Activated CD8-positive, alpha-beta T cell treated with anti-CD3 and anti-CD28 coated beads for 36 hours (primary cell): ENCODE data around the gene IL17F. TPM values are rescaled to one million over a fixed set of nuclear protein-coding genes. Genes with fewer than 3 reads are reported as not detected.
A peak's percentile ranks its signal among the peaks of the same experiment; 100 is the strongest.

ENCODE experiments used
- ATAC-seq: fragments of 200-7000 bp; cut with Tn5 transposase; one replicate; pipeline ENCODE4 v1.10.0; 2021; ENCODE audit warnings: mild to moderate bottlenecking, moderate library complexity
- CTCF ChIA-PET: fragments of 350-600 bp; sonication (Branson Sonifier 250); formaldehyde crosslinking; loops from one replicate; lab custom pipeline; 2021; ENCODE audit warnings: antibody characterized with exemption; lab: Charles Lee
- POLR2A ChIA-PET: fragments of 350-600 bp; sonication (Branson Sonifier 250); formaldehyde crosslinking; loops from one replicate; lab custom pipeline; 2021; ENCODE audit warnings: antibody characterized with exemption; lab: Charles Lee
- DNase-seq: peaks from one replicate; pipeline ENCODE4 v3.0.0-alpha.2; 2020
- H3K27ac Mint-ChIP-seq: one replicate; pipeline ENCODE4 v1.8.0; 2021; ENCODE audit warnings: mild to moderate bottlenecking, mixed read lengths
- H3K27me3 Mint-ChIP-seq: one replicate; pipeline ENCODE4 v1.8.0; 2021; ENCODE audit warnings: mixed read lengths
- H3K36me3 Mint-ChIP-seq: one replicate; pipeline ENCODE4 v1.8.0; 2021; ENCODE audit warnings: low read depth, mixed read lengths
- H3K4me1 Mint-ChIP-seq: one replicate; pipeline ENCODE4 v1.8.0; 2021; ENCODE audit warnings: low read depth, mixed read lengths
- H3K4me3 Mint-ChIP-seq: one replicate; pipeline ENCODE4 v1.8.0; 2021; ENCODE audit warnings: mild to moderate bottlenecking, moderate library complexity, mixed read lengths
- H3K9me3 Mint-ChIP-seq: one replicate; pipeline ENCODE4 v1.8.0; 2021; ENCODE audit warnings: mixed read lengths
- CTCF ChIP-seq: fragments of 200-600 bp; IDR thresholded peaks from one replicate; pipeline ENCODE4 v1.8.0; 2022; ENCODE audit warnings: antibody characterized with exemption, mild to moderate bottlenecking
- intact Hi-C: fragments of 100-400 bp; cut with micrococcal nuclease; formaldehyde crosslinking; loops from one replicate; pipeline ENCODE4 v1.10.0; 2022
- total RNA-seq, 2 experiments: library from RNA; stranded (reverse); gene quantifications; one replicate each; pipeline ENCODE4 v1.2.3, GENCODE V29; 2021

IL17F gene
- total RNA-seq, 2 experiments from 2014 or later: 0.76 to 0.86 TPM

- ChIA-PET CTCF (interaction anchor here (0.9 to 7.0 kb wide), 10 partner anchors 10 to 168 kb away, joined by 3 to 67 read pairs (median 4); partner anchors contain the start of gene MCM3), POLR2A (interaction anchor here (0.7 to 1.4 kb wide), 3 partner anchors 24 to 55 kb away, joined by 3 to 5 read pairs (median 3); no protein-coding TSS in a partner anchor)
- no peak for TF ChIP-seq CTCF
- intact Hi-C loops: loop anchor here (5.0 kb wide), 1 partner anchor 144 kb away; the partner anchor contains the start of gene PKHD1
- DNase-seq (peak; percentile 83), ATAC-seq (peak; percentile 50)
- no peak overlapping the region for H3K4me3 Mint-ChIP-seq
- H3K9me3 Mint-ChIP-seq: no peaks in the 10 kb centered on the region
- peak overlapping the region; percentile 17 for H3K27ac Mint-ChIP-seq
- peaks cover 32% of the 10 kb centered on the region for H3K4me1 Mint-ChIP-seq
- H3K36me3 Mint-ChIP-seq: no peaks in the 10 kb centered on the region
- H3K27me3 Mint-ChIP-seq: peaks cover 36% of the 10 kb centered on the region
These were observed 12.7 kb downstream of the IL17F start for GRCh38 chr6:52231406-52232127.

- Mint-ChIP-seq H3K9me3 (no peaks in the 10 kb centered on the region), H3K36me3 (no peaks in the 10 kb centered on the region), H3K4me1 (peaks cover 32% of the 10 kb centered on the region), H3K27me3 (peaks cover 29% of the 10 kb centered on the region), H3K4me3 (no peak overlapping the region), H3K27ac (no peak overlapping the region)
- POLR2A ChIA-PET: interaction anchor here (1.0 to 1.4 kb wide), 3 partner anchors 24 to 73 kb away, joined by 3 to 5 read pairs (median 3); no protein-coding TSS in a partner anchor
- TF ChIP-seq CTCF: no peak
- ATAC-seq (no peak), DNase-seq (no peak)
- CTCF ChIA-PET: interaction anchor here (0.9 to 7.0 kb wide), 8 partner anchors 12 to 73 kb away, joined by 3 to 67 read pairs (median 4); no protein-coding TSS in a partner anchor
- intact Hi-C loops: loop anchor here (5.0 kb wide), 1 partner anchor 143 kb away; the partner anchor contains the start of gene PKHD1
These were observed 13.6 kb downstream of the IL17F start for GRCh38 chr6:52230685-52231084.

- Mint-ChIP-seq H3K36me3 (no peaks in the 10 kb centered on the region), H3K9me3 (no peaks in the 10 kb centered on the region), H3K4me1 (peaks cover 28% of the 10 kb centered on the region), H3K27me3 (peaks cover 37% of the 10 kb centered on the region), H3K27ac (no peak overlapping the region), H3K4me3 (no peak overlapping the region)
- CTCF ChIA-PET: interaction anchor here (1.0 to 1.7 kb wide), 3 partner anchors 36 to 65 kb away, joined by 3 to 6 read pairs (median 4); no protein-coding TSS in a partner anchor
- no peak for TF ChIP-seq CTCF
- intact Hi-C loops: loop anchor here (2.0 kb wide), 1 partner anchor 67 kb away; no protein-coding TSS in a partner anchor
- DNase-seq (peak; percentile 93), ATAC-seq (peak; percentile 94)
- POLR2A ChIA-PET: interaction anchor here (0.6 to 1.2 kb wide), 2 partner anchors 24 to 37 kb away, joined by 3 read pairs; no protein-coding TSS in a partner anchor
These were observed 16.8 kb downstream of the IL17F start for GRCh38 chr6:52227495-52227894.

GRCh38 chr6:52221302-52221701 lies 23.0 kb downstream of the IL17F start:
- no peak for TF ChIP-seq CTCF
- peak; percentile 71 for DNase-seq
- H3K9me3 Mint-ChIP-seq: no peaks in the 10 kb centered on the region
- H3K36me3 Mint-ChIP-seq: no peaks in the 10 kb centered on the region
- POLR2A ChIA-PET: no interaction called here
- peaks cover 40% of the 10 kb centered on the region for H3K27me3 Mint-ChIP-seq
- CTCF ChIA-PET: interaction anchor here (0.9 to 1.1 kb wide), 2 partner anchors 8 to 11 kb away, joined by 3 read pairs; no protein-coding TSS in a partner anchor
- intact Hi-C loops: no loop called here
- H3K27ac Mint-ChIP-seq: no peak overlapping the region
- ATAC-seq: peak; percentile 90
- no peak overlapping the region for H3K4me3 Mint-ChIP-seq
- H3K4me1 Mint-ChIP-seq: peaks cover 9% of the 10 kb centered on the region
